Type B pancreatic cell (in vitro differentiated cells): ENCODE results near the gene FBXO40. TPM values are rescaled to one million over a fixed set of nuclear protein-coding genes. Genes with fewer than 3 reads are reported as not detected.

ENCODE experiments used
- DNase-seq: peaks from one replicate; pipeline ENCODE4 v3.0.0; 2021; ENCODE audit warnings: mixed read lengths; ENCODE audit not compliant: unreplicated experiment; ENCODE audit errors: extremely low spot score
- H3K27ac Mint-ChIP-seq: 2 replicates; pipeline ENCODE4 v1.8.0; 2021; ENCODE audit warnings: mild to moderate bottlenecking, mixed read lengths
- H3K27me3 Mint-ChIP-seq: 2 replicates; pipeline ENCODE4 v1.8.0; 2021; ENCODE audit warnings: mixed read lengths
- H3K36me3 Mint-ChIP-seq: 2 replicates; pipeline ENCODE4 v1.8.0; 2021; ENCODE audit warnings: mixed read lengths
- H3K4me1 Mint-ChIP-seq: one replicate; pipeline ENCODE4 v1.8.0; 2021; ENCODE audit warnings: mixed read lengths; ENCODE audit not compliant: unreplicated experiment
- H3K4me3 Mint-ChIP-seq: 2 replicates; pipeline ENCODE4 v1.8.0; 2021; ENCODE audit warnings: mild to moderate bottlenecking, mixed read lengths
- H3K9me3 Mint-ChIP-seq: 2 replicates; pipeline ENCODE4 v1.8.0; 2021; ENCODE audit warnings: mixed read lengths
- CTCF ChIP-seq: fragments of 200-600 bp; sonication (generic); conservative IDR thresholded peaks from 2 replicates; pipeline ENCODE4 v1.5.0; 2021; ENCODE audit warnings: antibody characterized with exemption, mild to moderate bottlenecking
- total RNA-seq: library from RNA; stranded (reverse); gene quantifications from 2 replicates; pipeline ENCODE4 v1.2.1, GENCODE V29; 2021; ENCODE audit warnings: low replicate concordance

The FBXO40 gene
- total RNA-seq, 1 donor from 2014 or later = not detected

DNA sequence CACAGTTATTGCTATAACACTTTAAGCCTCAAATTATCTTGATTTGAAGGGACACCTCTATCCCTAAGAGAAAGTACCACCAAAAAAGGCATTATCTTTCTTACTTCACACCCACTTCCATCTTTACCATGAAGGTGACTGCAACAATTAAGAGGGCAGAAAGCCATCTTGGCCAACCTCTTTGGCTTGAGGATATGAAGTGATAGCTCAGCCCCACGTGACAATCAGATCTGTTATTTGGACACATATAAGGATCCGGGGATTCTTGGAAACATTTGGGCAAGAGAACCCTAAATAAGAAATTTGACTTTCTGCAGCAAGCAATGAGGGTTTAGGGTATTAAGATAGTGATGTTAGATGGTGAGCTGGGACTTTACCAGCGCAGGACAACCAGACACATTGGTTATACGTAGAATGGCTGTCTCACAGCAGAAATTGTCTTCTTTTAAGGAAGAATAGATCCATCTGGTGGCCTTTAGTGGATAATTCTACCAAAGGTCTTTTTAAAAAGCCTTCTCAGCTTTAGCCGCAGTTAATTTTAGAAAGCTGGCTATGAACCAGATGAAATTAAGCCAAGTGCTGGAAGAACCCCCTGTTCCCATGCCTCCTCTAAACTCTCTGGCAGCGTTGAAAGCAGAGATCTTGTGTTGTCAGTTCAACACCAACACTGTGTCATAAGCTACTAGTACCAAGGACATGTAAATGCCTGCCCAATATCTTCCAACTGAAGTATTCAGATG lies 55.2 kb downstream of the FBXO40 start:
- no peak for DNase-seq
- TF ChIP-seq CTCF = no peak
- no peaks in the 10 kb centered on the region for H3K36me3 Mint-ChIP-seq
- no peak overlapping the region for H3K4me3 Mint-ChIP-seq
- H3K27me3 Mint-ChIP-seq = no peaks in the 10 kb centered on the region
- H3K9me3 Mint-ChIP-seq = no peaks in the 10 kb centered on the region
- H3K27ac Mint-ChIP-seq = no peak overlapping the region
- H3K4me1 Mint-ChIP-seq = no peaks in the 10 kb centered on the region

DNA sequence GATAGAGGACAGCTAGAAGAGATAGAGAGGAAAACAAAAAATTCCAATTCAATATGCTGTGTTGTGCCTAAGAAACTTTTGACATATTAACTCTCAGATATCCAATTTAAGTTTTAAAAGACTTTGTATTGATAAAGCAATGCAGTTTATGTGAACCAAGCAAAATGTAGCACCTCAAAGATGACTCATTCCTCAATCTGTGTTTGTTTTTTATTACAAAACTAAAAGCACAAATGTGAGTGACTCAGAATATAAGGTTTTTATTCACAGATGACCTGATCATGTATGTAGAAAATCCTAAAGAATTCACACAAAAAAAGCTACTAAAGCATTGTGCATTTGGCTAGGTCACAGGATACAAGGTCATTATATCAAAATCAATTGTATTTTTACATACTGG lies 56.5 kb downstream of the FBXO40 start:
- Mint-ChIP-seq H3K27me3 (no peaks in the 10 kb centered on the region), H3K4me3 (no peak overlapping the region), H3K36me3 (no peaks in the 10 kb centered on the region), H3K27ac (no peak overlapping the region), H3K4me1 (no peaks in the 10 kb centered on the region), H3K9me3 (no peaks in the 10 kb centered on the region)
- DNase-seq = no peak
- TF ChIP-seq CTCF = no peak

GRCh38 chr3:121651684-121652083 lies 58.5 kb downstream of the FBXO40 start:
- no peaks in the 10 kb centered on the region for H3K27me3 Mint-ChIP-seq
- no peak for TF ChIP-seq CTCF
- H3K36me3 Mint-ChIP-seq = no peaks in the 10 kb centered on the region
- no peaks in the 10 kb centered on the region for H3K4me1 Mint-ChIP-seq
- H3K9me3 Mint-ChIP-seq = no peaks in the 10 kb centered on the region
- no peak overlapping the region for H3K4me3 Mint-ChIP-seq
- DNase-seq = no peak
- peak overlapping the region; percentile 28 for H3K27ac Mint-ChIP-seq

- H3K9me3 Mint-ChIP-seq = no peaks in the 10 kb centered on the region
- H3K4me3 Mint-ChIP-seq = no peak overlapping the region
- H3K27me3 Mint-ChIP-seq = no peaks in the 10 kb centered on the region
- no peaks in the 10 kb centered on the region for H3K4me1 Mint-ChIP-seq
- H3K27ac Mint-ChIP-seq = no peak overlapping the region
- DNase-seq = no peak
- TF ChIP-seq CTCF = no peak
- H3K36me3 Mint-ChIP-seq = no peaks in the 10 kb centered on the region
These were observed 61.6 kb downstream of the FBXO40 start for GRCh38 chr3:121654493-121655385.

- H3K4me3 Mint-ChIP-seq = no peak overlapping the region
- H3K27me3 Mint-ChIP-seq = no peaks in the 10 kb centered on the region
- H3K36me3 Mint-ChIP-seq = peaks cover 8% of the 10 kb centered on the region
- no peaks in the 10 kb centered on the region for H3K4me1 Mint-ChIP-seq
- H3K27ac Mint-ChIP-seq = peak overlapping the region; percentile 85
- no peak for TF ChIP-seq CTCF
- no peaks in the 10 kb centered on the region for H3K9me3 Mint-ChIP-seq
- DNase-seq = no peak
These were observed 65.7 kb downstream of the FBXO40 start for GRCh38 chr3:121658716-121659435.
